Fibroblast of lung (primary cell): Measurements from ENCODE around the gene STARD4.

ENCODE experiments used
- EZH2 ChIP-seq: IDR thresholded peaks from 2 replicates; pipeline ENCODE4 v1.5.1; 2012; ENCODE audit warnings: low read length, control low read depth, mild to moderate bottlenecking; ENCODE audit errors: missing control alignments
- TF ChIP-seq, protein P1 (sequence below), 2 donors: IDR thresholded peaks in 1 of 2; conservative IDR thresholded peaks in 1 of 2; 1 replicate in 1 of 2; 2 replicates in 1 of 2; pipeline ENCODE4 v1.5.1; 2011 to 2012; ENCODE audit warnings: low read length in 2 of 2, control low read depth in 1 of 2, inconsistent platforms in 1 of 2, low read depth in 1 of 2, mild to moderate bottlenecking in 1 of 2

DNA sequence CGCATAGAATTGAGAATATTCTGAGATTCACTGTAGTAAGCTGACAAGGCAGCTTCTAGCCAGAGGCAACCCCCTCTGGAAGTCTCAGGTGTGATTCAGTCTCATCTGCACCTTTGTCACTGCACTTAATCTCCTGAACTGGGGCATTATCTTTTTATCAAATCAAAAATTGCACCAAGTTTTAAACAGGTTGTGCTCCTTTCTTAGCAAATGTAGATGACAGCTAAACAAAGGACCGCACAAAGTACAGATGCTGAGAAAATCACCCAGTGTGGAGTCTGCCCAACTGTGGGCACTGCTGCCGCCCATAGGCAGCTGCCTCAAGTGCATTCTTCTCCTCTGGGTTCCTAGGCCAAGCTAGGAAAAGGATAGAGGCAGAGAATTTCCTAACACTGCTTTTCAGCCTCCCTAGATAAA is 51.1 kb downstream of the STARD4 start:
- TF ChIP-seq, protein P1, sequence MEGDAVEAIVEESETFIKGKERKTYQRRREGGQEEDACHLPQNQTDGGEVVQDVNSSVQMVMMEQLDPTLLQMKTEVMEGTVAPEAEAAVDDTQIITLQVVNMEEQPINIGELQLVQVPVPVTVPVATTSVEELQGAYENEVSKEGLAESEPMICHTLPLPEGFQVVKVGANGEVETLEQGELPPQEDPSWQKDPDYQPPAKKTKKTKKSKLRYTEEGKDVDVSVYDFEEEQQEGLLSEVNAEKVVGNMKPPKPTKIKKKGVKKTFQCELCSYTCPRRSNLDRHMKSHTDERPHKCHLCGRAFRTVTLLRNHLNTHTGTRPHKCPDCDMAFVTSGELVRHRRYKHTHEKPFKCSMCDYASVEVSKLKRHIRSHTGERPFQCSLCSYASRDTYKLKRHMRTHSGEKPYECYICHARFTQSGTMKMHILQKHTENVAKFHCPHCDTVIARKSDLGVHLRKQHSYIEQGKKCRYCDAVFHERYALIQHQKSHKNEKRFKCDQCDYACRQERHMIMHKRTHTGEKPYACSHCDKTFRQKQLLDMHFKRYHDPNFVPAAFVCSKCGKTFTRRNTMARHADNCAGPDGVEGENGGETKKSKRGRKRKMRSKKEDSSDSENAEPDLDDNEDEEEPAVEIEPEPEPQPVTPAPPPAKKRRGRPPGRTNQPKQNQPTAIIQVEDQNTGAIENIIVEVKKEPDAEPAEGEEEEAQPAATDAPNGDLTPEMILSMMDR (conservative IDR thresholded peaks at IDR 0.05 in 1 of 2, IDR thresholded peaks at IDR 0.05 in 1 of 2; ENCODE audit: low read depth in 1 of 2, low read length in 2 of 2), result peak in 1 of 2 donors; percentile 27
- no peak for TF ChIP-seq EZH2
